ENCODE results near the gene EPHA5. TPM values are rescaled to one million over a fixed set of nuclear protein-coding genes. Genes with fewer than 3 reads are reported as not detected.
"Not testable (repeated sequence)": the region's sequence is repeated elsewhere in the genome, so short reads cannot be mapped to it uniquely, and the experiment has no call there.

The EPHA5 gene
- polyA plus RNA-seq, 4 donors = 0.38 to 0.70 (median 0.51) TPM

- DNase-seq (ENCODE audit: low read depth in 4 of 4, low spot score in 2 of 4) = no peak
These were observed 283.4 kb downstream of the EPHA5 start for GRCh38 chr4:65386927-65387326.

DNA sequence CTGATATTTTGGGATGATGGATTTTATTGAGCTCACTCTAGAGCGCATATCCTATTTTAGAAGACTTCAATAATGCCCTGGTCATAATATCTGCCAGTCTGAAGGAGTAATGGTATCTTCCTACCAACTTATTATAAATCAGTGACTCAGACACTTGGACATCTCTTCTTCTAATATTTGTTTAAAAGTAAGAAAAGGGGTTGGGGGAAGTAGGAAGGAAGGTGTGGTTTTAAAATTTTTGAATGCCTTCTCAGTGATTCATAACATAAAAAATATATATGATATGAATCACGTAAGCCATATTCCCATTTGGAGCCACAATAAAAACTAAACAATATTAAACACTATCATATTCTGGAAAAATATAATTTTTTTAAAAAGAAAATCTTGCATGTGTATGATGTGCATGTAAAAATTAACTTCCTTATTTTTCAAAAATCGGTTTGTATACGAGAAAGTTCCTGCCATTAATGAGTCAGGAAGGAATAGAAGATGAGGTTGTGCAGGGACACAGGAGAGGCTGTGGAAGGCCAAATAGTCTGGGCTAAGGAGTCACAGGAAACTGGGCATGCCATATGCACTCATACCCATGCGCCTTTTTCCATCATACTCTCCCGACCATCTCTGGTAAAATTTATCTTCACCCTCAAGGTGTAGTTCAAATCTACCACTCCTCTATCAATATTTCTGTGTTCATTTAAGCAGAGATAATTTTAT is 286.5 kb downstream of the EPHA5 start:
- no peak for DNase-seq (ENCODE audit: low read depth in 4 of 4, low spot score in 2 of 4)

- no peak for DNase-seq (ENCODE audit: low read depth in 4 of 4, low spot score in 2 of 4)
These were observed 288.6 kb downstream of the EPHA5 start for GRCh38 chr4:65381648-65382047.

GRCh38 chr4:65370709-65371108 is 299.6 kb downstream of the EPHA5 start:
- no peak for DNase-seq (ENCODE audit: low read depth in 4 of 4, low spot score in 2 of 4)

DNA sequence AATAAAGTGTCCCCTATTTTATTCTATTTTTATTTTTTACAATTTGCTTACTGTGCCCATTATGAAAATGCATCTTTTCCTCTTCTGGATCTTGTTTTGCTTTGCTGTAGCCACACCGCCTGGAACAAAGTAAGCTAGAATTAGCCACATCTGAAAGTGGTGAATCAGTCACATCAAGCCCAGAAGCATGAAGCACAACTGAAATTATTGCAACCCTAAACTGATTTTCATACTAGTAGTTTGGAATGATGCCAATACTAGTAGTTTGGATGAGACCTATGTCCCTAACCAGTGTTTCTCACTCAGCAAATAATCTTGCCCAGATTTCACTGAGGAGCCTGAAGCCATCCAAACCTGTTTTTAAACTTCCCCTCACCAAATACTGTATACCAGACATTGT is 303.0 kb downstream of the EPHA5 start:
- DNase-seq (ENCODE audit: low read depth in 4 of 4, low spot score in 2 of 4) = no peak

GRCh38 chr4:65358914-65359313 is 311.4 kb downstream of the EPHA5 start:
- no peak for DNase-seq (ENCODE audit: low read depth in 4 of 4, low spot score in 2 of 4)

GRCh38 chr4:65353098-65353497 is 317.2 kb downstream of the EPHA5 start:
- DNase-seq (ENCODE audit: low read depth in 4 of 4, low spot score in 2 of 4) = no peak

DNA sequence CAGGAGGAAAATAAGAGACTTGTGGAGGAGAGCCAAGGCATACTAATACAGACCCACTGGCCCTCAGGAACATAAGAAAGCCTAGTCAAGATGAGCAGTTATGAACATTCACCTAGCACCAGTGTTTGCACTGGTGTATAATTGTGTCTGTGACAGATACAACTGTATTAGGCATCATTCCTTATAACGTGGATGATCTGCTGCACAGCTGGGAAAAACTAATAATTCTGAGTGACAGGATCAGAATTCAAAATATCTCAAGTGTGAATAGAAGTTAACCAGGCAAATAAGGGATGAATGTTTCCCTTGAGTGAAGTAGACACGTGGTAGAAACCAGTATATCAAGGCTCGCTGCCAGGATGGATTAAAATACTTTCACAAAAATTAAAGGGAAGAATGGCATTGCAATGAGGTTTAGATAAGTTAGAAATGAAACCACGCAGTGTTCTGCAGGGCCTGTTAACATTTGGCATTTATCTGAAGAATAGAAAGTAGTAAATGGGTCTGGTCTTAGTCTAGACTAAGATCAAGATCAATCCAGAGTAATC is 325.9 kb downstream of the EPHA5 start:
- no peak for DNase-seq (ENCODE audit: low read depth in 4 of 4, low spot score in 2 of 4)

- DNase-seq (ENCODE audit: low read depth in 4 of 4, low spot score in 2 of 4) = no peak
These were observed 326.9 kb downstream of the EPHA5 start for GRCh38 chr4:65343342-65343741.

- no peak for DNase-seq (ENCODE audit: low read depth in 4 of 4, low spot score in 2 of 4)
These were observed 328.7 kb downstream of the EPHA5 start for GRCh38 chr4:65341557-65341956.

DNA sequence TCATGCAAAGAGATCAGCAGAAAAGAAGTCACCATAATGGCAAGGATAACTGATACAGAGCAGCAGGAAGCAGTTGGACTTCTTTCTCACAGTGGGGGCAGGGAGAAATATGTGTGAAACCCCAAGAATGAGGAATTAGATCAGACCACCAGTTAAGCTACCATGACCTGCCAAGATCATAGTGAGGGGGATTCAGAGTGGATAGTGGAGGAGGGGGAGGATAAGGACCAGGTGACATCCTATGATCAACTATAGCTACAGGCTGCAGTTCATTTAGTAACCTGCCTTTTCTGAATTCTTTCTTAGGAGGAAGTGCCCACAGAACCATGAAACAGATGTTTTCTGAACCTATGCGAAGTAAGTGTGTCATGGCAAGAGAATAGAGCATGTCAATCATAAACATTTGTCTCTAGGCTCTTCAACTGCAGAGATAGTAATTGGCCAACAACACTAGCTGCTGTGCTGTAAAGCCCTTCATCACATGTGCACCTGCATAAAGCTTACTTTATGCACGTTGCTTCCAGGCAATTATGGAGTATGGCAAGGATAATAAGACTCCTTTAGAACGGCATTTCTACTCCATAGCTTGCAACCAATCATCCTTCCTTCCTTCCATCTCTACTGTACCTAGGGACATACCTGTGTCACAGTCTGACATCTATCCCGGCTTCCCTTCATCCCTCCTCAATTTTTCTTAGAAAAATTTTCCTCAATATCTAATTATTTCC is 329.7 kb downstream of the EPHA5 start:
- DNase-seq (ENCODE audit: low read depth in 4 of 4, low spot score in 2 of 4) = no peak

- no peak for DNase-seq (ENCODE audit: low read depth in 4 of 4, low spot score in 2 of 4)
These were observed 332.9 kb downstream of the EPHA5 start for GRCh38 chr4:65337371-65337770.

GRCh38 chr4:65336465-65336864 is 333.8 kb downstream of the EPHA5 start:
- no peak for DNase-seq (ENCODE audit: low read depth in 4 of 4, low spot score in 2 of 4)

DNA sequence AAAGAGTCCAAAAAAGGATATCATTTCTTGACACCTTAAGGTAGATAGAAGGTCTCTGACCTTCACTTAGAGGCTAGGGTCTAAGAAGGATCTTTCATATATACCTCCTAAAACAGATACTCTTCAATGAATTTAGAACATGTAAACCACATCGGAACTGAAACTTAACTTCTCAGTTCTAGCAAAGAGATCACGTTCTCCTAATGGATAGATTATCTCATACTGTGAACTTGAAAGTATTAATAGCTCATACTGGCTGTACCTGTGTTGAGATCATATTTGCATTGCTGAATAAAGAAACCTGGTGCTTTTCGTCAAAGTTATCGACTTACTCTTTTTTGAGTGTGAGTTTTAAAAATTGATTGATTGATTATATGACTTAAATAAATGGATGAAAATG is 353.8 kb downstream of the EPHA5 start:
- DNase-seq (ENCODE audit: low read depth in 4 of 4, low spot score in 2 of 4) = no peak

DNA sequence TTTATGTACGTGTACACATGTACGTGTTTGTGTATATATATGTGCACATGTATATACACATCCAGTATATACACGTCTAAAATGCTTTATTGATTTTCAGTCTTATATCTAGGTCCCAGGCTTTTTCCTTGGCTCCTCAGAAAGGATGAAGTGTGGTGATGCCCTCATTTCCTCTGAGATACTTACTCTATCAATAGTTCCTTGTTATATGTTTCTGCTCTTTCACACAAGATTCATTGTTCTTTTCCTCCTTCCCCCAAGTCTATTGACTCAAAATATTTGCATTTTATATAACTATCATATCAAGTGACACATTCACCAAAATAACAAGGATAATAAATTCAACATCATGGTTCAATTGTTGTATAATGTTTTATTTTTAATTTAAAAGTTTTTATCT is 359.2 kb downstream of the EPHA5 start:
- DNase-seq (ENCODE audit: low read depth in 4 of 4, low spot score in 2 of 4) = no peak

GRCh38 chr4:65310586-65310985 is 359.7 kb downstream of the EPHA5 start:
- no peak for DNase-seq (ENCODE audit: low read depth in 4 of 4, low spot score in 2 of 4)

DNA sequence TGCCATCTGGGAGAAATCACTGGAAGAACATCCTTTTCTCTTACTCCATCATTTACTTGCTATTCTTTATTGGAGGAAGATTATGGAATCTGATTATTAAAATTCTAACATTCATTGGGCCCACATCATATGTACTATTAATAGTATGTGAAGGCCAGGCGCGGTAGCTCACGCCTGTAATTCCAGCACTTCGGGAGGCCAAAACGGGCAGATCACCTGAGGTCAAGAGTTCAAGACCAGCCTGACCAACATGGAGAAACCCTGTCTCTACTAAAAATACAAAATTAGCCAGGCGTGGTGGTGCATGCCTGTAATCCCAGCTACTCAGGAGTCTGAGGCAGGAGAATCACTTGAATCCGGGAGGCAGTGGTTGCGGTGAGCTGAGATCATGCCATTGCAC is 361.7 kb downstream of the EPHA5 start:
- DNase-seq (ENCODE audit: low read depth in 4 of 4, low spot score in 2 of 4) = not testable (repeated sequence)

DNA sequence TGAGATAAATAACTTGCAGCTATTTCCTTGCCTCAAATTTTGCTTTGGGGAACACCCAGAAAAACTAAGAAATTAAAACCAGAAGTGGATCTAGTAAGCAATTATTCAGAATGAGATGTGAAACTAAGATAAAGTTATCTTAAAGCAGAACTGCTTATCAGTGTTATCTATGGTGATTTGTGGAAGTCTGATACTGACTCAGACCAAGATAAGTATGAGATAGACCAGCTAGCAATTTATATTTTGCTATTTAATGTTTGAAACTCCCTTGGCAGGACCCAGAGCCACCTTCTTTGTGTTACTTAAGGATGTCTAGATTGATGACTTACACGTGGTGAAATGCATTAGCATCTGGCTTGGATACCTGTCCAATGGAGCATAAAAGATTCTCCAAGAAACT is 368.1 kb downstream of the EPHA5 start:
- DNase-seq (ENCODE audit: low read depth in 4 of 4, low spot score in 2 of 4) = no peak

- DNase-seq (ENCODE audit: low read depth in 4 of 4, low spot score in 2 of 4) = no peak
These were observed 374.0 kb downstream of the EPHA5 start for GRCh38 chr4:65296246-65296645.

- no peak for DNase-seq (ENCODE audit: low read depth in 4 of 4, low spot score in 2 of 4)
These were observed 383.2 kb downstream of the EPHA5 start for GRCh38 chr4:65287071-65287470.

All from left renal cortex interstitium (tissue), 4 donors.